ENCODE data around the gene SETDB2. TPM values are rescaled to one million over a fixed set of nuclear protein-coding genes. Genes with fewer than 3 reads are reported as not detected.
A peak's percentile ranks its signal among the peaks of the same experiment; 100 is the strongest.

The SETDB2 gene
- total and polyA plus RNA-seq, 2 of the 13 experiments (the other 11 are each of a cell fraction or from before 2014, with no cell fraction given): 8.1 to 8.7 TPM

GRCh38 chr13:49421391-49421790 lies 22.7 kb upstream of the SETDB2 start (continued):
- TF ChIP-seq, protein P1, sequence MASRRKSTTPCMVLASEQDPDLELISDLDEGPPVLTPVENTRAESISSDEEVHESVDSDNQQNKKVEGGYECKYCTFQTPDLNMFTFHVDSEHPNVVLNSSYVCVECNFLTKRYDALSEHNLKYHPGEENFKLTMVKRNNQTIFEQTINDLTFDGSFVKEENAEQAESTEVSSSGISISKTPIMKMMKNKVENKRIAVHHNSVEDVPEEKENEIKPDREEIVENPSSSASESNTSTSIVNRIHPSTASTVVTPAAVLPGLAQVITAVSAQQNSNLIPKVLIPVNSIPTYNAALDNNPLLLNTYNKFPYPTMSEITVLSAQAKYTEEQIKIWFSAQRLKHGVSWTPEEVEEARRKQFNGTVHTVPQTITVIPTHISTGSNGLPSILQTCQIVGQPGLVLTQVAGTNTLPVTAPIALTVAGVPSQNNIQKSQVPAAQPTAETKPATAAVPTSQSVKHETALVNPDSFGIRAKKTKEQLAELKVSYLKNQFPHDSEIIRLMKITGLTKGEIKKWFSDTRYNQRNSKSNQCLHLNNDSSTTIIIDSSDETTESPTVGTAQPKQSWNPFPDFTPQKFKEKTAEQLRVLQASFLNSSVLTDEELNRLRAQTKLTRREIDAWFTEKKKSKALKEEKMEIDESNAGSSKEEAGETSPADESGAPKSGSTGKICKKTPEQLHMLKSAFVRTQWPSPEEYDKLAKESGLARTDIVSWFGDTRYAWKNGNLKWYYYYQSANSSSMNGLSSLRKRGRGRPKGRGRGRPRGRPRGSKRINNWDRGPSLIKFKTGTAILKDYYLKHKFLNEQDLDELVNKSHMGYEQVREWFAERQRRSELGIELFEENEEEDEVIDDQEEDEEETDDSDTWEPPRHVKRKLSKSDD (CRISPR knock-in tag; IDR thresholded peaks at IDR 0.05; ENCODE audit: low read depth): no peak
- TF ChIP-seq MAFK (conservative IDR thresholded peaks at IDR 0.05 in 1 of 2, IDR thresholded peaks at IDR 0.05 in 1 of 2; ENCODE audit: low read length in 2 of 2) (no peak), TOE1 (CRISPR knock-in tag; IDR thresholded peaks at IDR 0.05) (no peak), HDAC1 (CRISPR knock-in tag; IDR thresholded peaks at IDR 0.05) (no peak), ETV6 (CRISPR knock-in tag; conservative IDR thresholded peaks at IDR 0.05) (no peak), ZBED4 (CRISPR knock-in tag; IDR thresholded peaks at IDR 0.05; ENCODE audit: borderline replicate concordance) (no peak), BHLHE40 (IDR thresholded peaks at IDR 0.05; ENCODE audit: low read length) (no peak), POGZ (CRISPR knock-in tag; IDR thresholded peaks at IDR 0.05) (peak; percentile 23; the same call in 1 of the 2 replicates), CCAR2 (optimal IDR thresholded peaks at IDR 0.05; ENCODE audit: low read depth, low read length) (no peak), SAFB2 (CRISPR knock-in tag; IDR thresholded peaks at IDR 0.05; ENCODE audit: borderline replicate concordance, low read depth) (no peak), ZNF20 (CRISPR knock-in tag; IDR thresholded peaks at IDR 0.05) (no peak), CTCF (CRISPR knock-in tag; IDR thresholded peaks at IDR 0.05) (peak; percentile 97), ZFY (CRISPR knock-in tag; IDR thresholded peaks at IDR 0.05) (no peak), SIX4 (CRISPR knock-in tag; IDR thresholded peaks at IDR 0.05) (no peak), SALL2 (CRISPR knock-in tag; IDR thresholded peaks at IDR 0.05) (no peak), SMC3 (IDR thresholded peaks at IDR 0.05; ENCODE audit: low read length) (peak; percentile 97), ZNF205 (CRISPR knock-in tag; IDR thresholded peaks at IDR 0.05) (no peak)
- TF ChIP-seq, protein P2, sequence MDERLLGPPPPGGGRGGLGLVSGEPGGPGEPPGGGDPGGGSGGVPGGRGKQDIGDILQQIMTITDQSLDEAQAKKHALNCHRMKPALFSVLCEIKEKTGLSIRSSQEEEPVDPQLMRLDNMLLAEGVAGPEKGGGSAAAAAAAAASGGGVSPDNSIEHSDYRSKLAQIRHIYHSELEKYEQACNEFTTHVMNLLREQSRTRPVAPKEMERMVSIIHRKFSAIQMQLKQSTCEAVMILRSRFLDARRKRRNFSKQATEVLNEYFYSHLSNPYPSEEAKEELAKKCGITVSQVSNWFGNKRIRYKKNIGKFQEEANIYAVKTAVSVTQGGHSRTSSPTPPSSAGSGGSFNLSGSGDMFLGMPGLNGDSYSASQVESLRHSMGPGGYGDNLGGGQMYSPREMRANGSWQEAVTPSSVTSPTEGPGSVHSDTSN (CRISPR knock-in tag; IDR thresholded peaks at IDR 0.05): no peak
- TF ChIP-seq, protein P3, sequence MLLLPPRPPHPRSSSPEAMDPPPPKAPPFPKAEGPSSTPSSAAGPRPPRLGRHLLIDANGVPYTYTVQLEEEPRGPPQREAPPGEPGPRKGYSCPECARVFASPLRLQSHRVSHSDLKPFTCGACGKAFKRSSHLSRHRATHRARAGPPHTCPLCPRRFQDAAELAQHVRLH (CRISPR knock-in tag; IDR thresholded peaks at IDR 0.05; ENCODE audit: borderline replicate concordance, low read depth): peak; percentile 59; the same call in 1 of the 2 replicates
- TF ChIP-seq, protein P4, sequence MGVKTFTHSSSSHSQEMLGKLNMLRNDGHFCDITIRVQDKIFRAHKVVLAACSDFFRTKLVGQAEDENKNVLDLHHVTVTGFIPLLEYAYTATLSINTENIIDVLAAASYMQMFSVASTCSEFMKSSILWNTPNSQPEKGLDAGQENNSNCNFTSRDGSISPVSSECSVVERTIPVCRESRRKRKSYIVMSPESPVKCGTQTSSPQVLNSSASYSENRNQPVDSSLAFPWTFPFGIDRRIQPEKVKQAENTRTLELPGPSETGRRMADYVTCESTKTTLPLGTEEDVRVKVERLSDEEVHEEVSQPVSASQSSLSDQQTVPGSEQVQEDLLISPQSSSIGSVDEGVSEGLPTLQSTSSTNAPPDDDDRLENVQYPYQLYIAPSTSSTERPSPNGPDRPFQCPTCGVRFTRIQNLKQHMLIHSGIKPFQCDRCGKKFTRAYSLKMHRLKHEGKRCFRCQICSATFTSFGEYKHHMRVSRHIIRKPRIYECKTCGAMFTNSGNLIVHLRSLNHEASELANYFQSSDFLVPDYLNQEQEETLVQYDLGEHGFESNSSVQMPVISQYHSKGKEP (CRISPR knock-in tag; IDR thresholded peaks at IDR 0.05): no peak
